AG09309 (cell line): ENCODE results near the gene SLC52A3.

Experiments used
- DNase-seq: peaks from one replicate; pipeline ENCODE4 v3.0.0-alpha.2; 2010; ENCODE audit warnings: low read depth
- H3K4me3 ChIP-seq: 2 replicates; pipeline ENCODE4 v1.5.1; 2011; ENCODE audit warnings: mild to moderate bottlenecking, low read depth, low read length, moderate library complexity; ENCODE audit not compliant: control insufficient read depth
- CTCF ChIP-seq: IDR thresholded peaks from 2 replicates; pipeline ENCODE4 v1.5.1; 2011; ENCODE audit warnings: mild to moderate bottlenecking, low read depth, low read length, inconsistent platforms; ENCODE audit not compliant: insufficient read depth, control insufficient read depth; ENCODE audit errors: missing control alignments

SLC52A3 gene

GRCh38 chr20:714453-714852 lies 53.8 kb downstream of the SLC52A3 start:
- no peak overlapping the region for H3K4me3 ChIP-seq
- no peak for TF ChIP-seq CTCF
- no peak for DNase-seq

- no peak for TF ChIP-seq CTCF
- no peak overlapping the region for H3K4me3 ChIP-seq
- no peak for DNase-seq
These were observed 56.7 kb downstream of the SLC52A3 start for GRCh38 chr20:711576-711975.

GRCh38 chr20:710780-711450 lies 57.4 kb downstream of the SLC52A3 start:
- no peak for DNase-seq
- no peak for TF ChIP-seq CTCF
- no peak overlapping the region for H3K4me3 ChIP-seq
